B cell (primary cell): ENCODE data around the gene RCE1. TPM values are rescaled to one million over a fixed set of nuclear protein-coding genes. Genes with fewer than 3 reads are reported as not detected.

ENCODE experiments used
- ATAC-seq: fragments of 200-7000 bp; cut with Tn5 transposase; one replicate; pipeline ENCODE4 v1.10.0; 2021; ENCODE audit warnings: low read depth, mild to moderate bottlenecking, moderate number of reproducible peaks, moderate library complexity
- CTCF ChIA-PET: fragments of 350-600 bp; sonication (Branson Sonifier 250); formaldehyde crosslinking; loops from one replicate; lab custom pipeline; 2021; ENCODE audit warnings: antibody characterized with exemption, inconsistent platforms; lab: Charles Lee
- POLR2A ChIA-PET: fragments of 350-600 bp; sonication (Branson Sonifier 250); formaldehyde crosslinking; loops from one replicate; lab custom pipeline; 2021; ENCODE audit warnings: antibody characterized with exemption; lab: Charles Lee
- DNase-seq: peaks from one replicate; pipeline ENCODE4 v3.0.0; 2013
- H2AFZ ChIP-seq: 2 replicates; pipeline ENCODE4 v1.6.1; 2012; ENCODE audit warnings: mild to moderate bottlenecking, low read depth, low read length; ENCODE audit not compliant: insufficient read depth, poor library complexity, severe bottlenecking
- H3K27ac ChIP-seq, 2 donors: 1 replicate in 1 of 2; 2 replicates in 1 of 2; pipeline ENCODE4 v1.5.1; 2012 to 2013; ENCODE audit warnings: low read length in 2 of 2, mild to moderate bottlenecking in 2 of 2, moderate library complexity in 1 of 2
- H3K27me3 ChIP-seq, 4 experiments: fragments of 200-600 bp in 1 of 4; sonication (generic) in 1 of 4; replicated peaks in 1 of 4; 1 replicate in 2 of 4; 2 replicates in 2 of 4; pipeline versions ENCODE4 v1.6.1 to v1.7.0; 2013 to 2016; ENCODE audit warnings: low read length in 3 of 4, mild to moderate bottlenecking in 2 of 4, mixed read lengths in 1 of 4, moderate library complexity in 1 of 4; ENCODE audit not compliant: insufficient read depth in 4 of 4, control insufficient read depth in 3 of 4; ENCODE audit errors: control extremely low read depth in 1 of 4
- H3K36me3 ChIP-seq, 2 experiments: replicated peaks in 1 of 2; 1 replicate in 1 of 2; 2 replicates in 1 of 2; pipeline versions ENCODE4 v1.6.1 to v1.7.1; 2013; ENCODE audit warnings: low read length in 1 of 2; ENCODE audit not compliant: insufficient read depth in 2 of 2, control insufficient read depth in 1 of 2; ENCODE audit errors: control extremely low read depth in 1 of 2, extremely low read depth in 1 of 2
- H3K4me1 ChIP-seq, 2 donors: fragments of 200-600 bp in 1 of 2; sonication (generic) in 1 of 2; 1 replicate in 1 of 2; 2 replicates in 1 of 2; pipeline versions ENCODE4 v1.5.1 to v1.6.1; 2013 to 2017; ENCODE audit warnings: low read length in 2 of 2; ENCODE audit not compliant: control insufficient read depth in 2 of 2, insufficient read depth in 2 of 2
- H3K4me2 ChIP-seq: replicated peaks from 2 replicates; pipeline ENCODE3; 2012; ENCODE audit warnings: mild to moderate bottlenecking, low read depth, low read length; ENCODE audit not compliant: poor library complexity, severe bottlenecking
- H3K4me3 ChIP-seq, 5 experiments: fragments of 200-600 bp in 1 of 5; sonication (generic) in 1 of 5; 1 replicate in 3 of 5; 2 replicates in 2 of 5; pipeline versions ENCODE4 v1.5.1 to v1.7.0; 2011 to 2016; ENCODE audit warnings: low read length in 4 of 5, mild to moderate bottlenecking in 4 of 5, low read depth in 2 of 5, control low read depth in 1 of 5, moderate library complexity in 1 of 5; ENCODE audit not compliant: insufficient read depth in 1 of 5; ENCODE audit errors: control extremely low read depth in 1 of 5, extremely low read depth in 1 of 5
- H3K79me2 ChIP-seq: fragments of 200-600 bp; sonication (generic); one replicate; pipeline ENCODE4 v1.6.0; 2016; ENCODE audit warnings: low read length; ENCODE audit not compliant: control insufficient read depth, insufficient read depth
- H3K9ac ChIP-seq: fragments of 200-600 bp; sonication (generic); 2 replicates; pipeline ENCODE4 v1.6.1; 2017; ENCODE audit warnings: mild to moderate bottlenecking, low read length, moderate library complexity
- H3K9me3 ChIP-seq, 3 donors: one replicate each; pipeline versions ENCODE4 v1.6.1 to v1.7.1; 2013; ENCODE audit warnings: low read length in 2 of 3; ENCODE audit not compliant: control insufficient read depth in 2 of 3, insufficient read depth in 1 of 3; ENCODE audit errors: control extremely low read depth in 1 of 3
- H4K20me1 ChIP-seq: 2 replicates; pipeline ENCODE4 v1.6.0; 2012; ENCODE audit warnings: mild to moderate bottlenecking, low read length; ENCODE audit not compliant: insufficient read depth, control insufficient read depth, poor library complexity, severe bottlenecking
- H3K27ac Mint-ChIP-seq: one replicate; pipeline ENCODE4 v1.8.0; 2021; ENCODE audit warnings: mixed read lengths
- H3K27me3 Mint-ChIP-seq: one replicate; pipeline ENCODE4 v1.8.0; 2021; ENCODE audit warnings: mixed read lengths
- H3K4me1 Mint-ChIP-seq: one replicate; pipeline ENCODE4 v1.8.0; 2021; ENCODE audit warnings: mixed read lengths
- H3K4me3 Mint-ChIP-seq: one replicate; pipeline ENCODE4 v1.8.0; 2021; ENCODE audit warnings: mixed read lengths
- H3K9me3 Mint-ChIP-seq: one replicate; pipeline ENCODE4 v1.8.0; 2022; ENCODE audit warnings: mixed read lengths; ENCODE audit not compliant: insufficient read depth
- CTCF ChIP-seq: fragments of 200-600 bp; IDR thresholded peaks from one replicate; pipeline ENCODE4 v1.8.0; 2022; ENCODE audit warnings: antibody characterized with exemption, mild to moderate bottlenecking
- EZH2 ChIP-seq: IDR thresholded peaks from 2 replicates; pipeline ENCODE4 v1.6.1; 2012; ENCODE audit warnings: borderline replicate concordance, low read depth, mild to moderate bottlenecking, moderate library complexity, low read length; ENCODE audit not compliant: insufficient read depth, poor library complexity, severe bottlenecking
- whole genome bisulfite sequencing: methylation state at CpG from one replicate; pipeline ENCODE4 v1.1.5; 2013; ENCODE audit warnings: missing lambda C conversion rate; ENCODE audit not compliant: insufficient coverage; 5-methylcytosine and 5-hydroxymethylcytosine counted together
- intact Hi-C: fragments of 100-400 bp; cut with micrococcal nuclease; formaldehyde crosslinking; loops from one replicate; pipeline ENCODE4 v1.10.0; 2022
- polyA plus RNA-seq: library from polyadenylated mRNA; depleted of rRNA; stranded (reverse); fragments of >200 nt; gene quantifications from 2 replicates; pipeline ENCODE4 v1.2.3, GENCODE V29; 2012
- total RNA-seq, 2 donors: library from RNA; stranded (reverse); fragments of 120-200 nt in 1 of 2; gene quantifications; 1 replicate in 1 of 2; 2 replicates in 1 of 2; pipeline versions ENCODE4 v1.2.3 to v1.2.4, GENCODE V29; 2013 to 2022

The RCE1 gene
- total and polyA plus RNA-seq, 2 donors (not counting 1 experiment from before 2014, with no cell fraction given), result 31.6 to 59.7 TPM

- Mint-ChIP-seq H3K4me3 (no peak overlapping the region), H3K4me1 (peaks cover 28% of the 10 kb centered on the region), H3K9me3 (no peaks in the 10 kb centered on the region), H3K27me3 (no peaks in the 10 kb centered on the region), H3K27ac (no peak overlapping the region)
- peaks cover 3 to 38% of the 10 kb centered on the region in 2 experiments for H3K36me3 ChIP-seq
- ChIA-PET POLR2A (interaction anchor here (1.3 kb wide), 1 partner anchor 10 kb away, joined by 5 read pairs; no protein-coding TSS in a partner anchor), CTCF (interaction anchor here (1.5 kb wide), 1 partner anchor 10 kb away, joined by 7 read pairs; no protein-coding TSS in a partner anchor)
- H3K27me3 ChIP-seq, result no peaks in the 10 kb centered on the region
- intact Hi-C loops, result no loop called here
- no peak overlapping the region for H2AFZ ChIP-seq
- H4K20me1 ChIP-seq, result peaks cover 33% of the 10 kb centered on the region
- no peak overlapping the region for H3K27ac ChIP-seq
- no peak overlapping the region for H3K4me2 ChIP-seq
- DNase-seq (no peak), ATAC-seq (no peak)
- WGBS, result 97% methylated on average over 5 of the region's 9 CpGs
- peaks cover 46% of the 10 kb centered on the region for H3K79me2 ChIP-seq
- H3K4me1 ChIP-seq, result peaks cover 22 to 27% of the 10 kb centered on the region in 2 donors
- H3K9ac ChIP-seq, result no peak overlapping the region
- TF ChIP-seq EZH2 (no peak), CTCF (no peak)
- no peak overlapping the region for H3K4me3 ChIP-seq
- no peaks in the 10 kb centered on the region for H3K9me3 ChIP-seq
Observed at GRCh38 chr11:66845876-66846212, 2.6 kb downstream of the RCE1 start.

- H3K4me3 ChIP-seq, result no peak overlapping the region
- WGBS, result 100% methylated on average over 4 of the region's 4 CpGs
Observed at GRCh38 chr11:66846671-66847091, 3.4 kb downstream of the RCE1 start.

More at GRCh38 chr11:66846671-66847091, 3.4 kb downstream of the RCE1 start:
- Mint-ChIP-seq H3K9me3 (no peaks in the 10 kb centered on the region), H3K27ac (no peak overlapping the region), H3K4me3 (no peak overlapping the region), H3K27me3 (no peaks in the 10 kb centered on the region), H3K4me1 (peaks cover 25% of the 10 kb centered on the region)
- peaks cover 38% of the 10 kb centered on the region for H3K79me2 ChIP-seq
- H4K20me1 ChIP-seq, result peaks cover 28% of the 10 kb centered on the region
- POLR2A ChIA-PET, result interaction anchor here (0.6 to 1.3 kb wide), 2 partner anchors 9 to 1280 kb away, joined by 4 to 5 read pairs; no protein-coding TSS in a partner anchor
- H3K9me3 ChIP-seq, result no peaks in the 10 kb centered on the region
- ATAC-seq, result no peak
- peaks cover 3 to 35% of the 10 kb centered on the region in 2 experiments for H3K36me3 ChIP-seq
- H3K4me1 ChIP-seq, result peaks cover 17 to 23% of the 10 kb centered on the region in 2 donors
- H3K27me3 ChIP-seq, result no peaks in the 10 kb centered on the region
- H3K27ac ChIP-seq, result no peak overlapping the region
- DNase-seq, result no peak
- intact Hi-C loops, result no loop called here
- no peak overlapping the region for H2AFZ ChIP-seq
- no peak overlapping the region for H3K4me2 ChIP-seq
- H3K9ac ChIP-seq, result no peak overlapping the region
- TF ChIP-seq EZH2, result no peak
- TF ChIP-seq CTCF, result no peak
- CTCF ChIA-PET, result interaction anchor here (1.5 kb wide), 1 partner anchor 9 kb away, joined by 7 read pairs; no protein-coding TSS in a partner anchor
